ENCODE results near the gene KRTAP19-2. TPM values are rescaled to one million over a fixed set of nuclear protein-coding genes. Genes with fewer than 3 reads are reported as not detected.

The KRTAP19-2 gene
- total RNA-seq, 1 experiment from 2014 or later, result not detected

Other genes with a start within 250 kb of the KRTAP19-2 start
- gene KRTAP24-1, start 204.5 kb downstream of the KRTAP19-2 start, total RNA-seq (2014; rRNA removed; shearing (Covaris generic)), result not detected in 2 replicates
- not detected in 2 replicates for gene KRTAP25-1, start 197.9 kb downstream of the KRTAP19-2 start, total RNA-seq (2014; rRNA removed; shearing (Covaris generic))
- gene KRTAP26-1, start 167.1 kb downstream of the KRTAP19-2 start, total RNA-seq (2014; rRNA removed; shearing (Covaris generic)), result not detected in 2 replicates
- not detected in 2 replicates for gene KRTAP27-1, start 149.7 kb downstream of the KRTAP19-2 start, total RNA-seq (2014; rRNA removed; shearing (Covaris generic))
- gene KRTAP23-1, start 138.8 kb downstream of the KRTAP19-2 start, total RNA-seq (2014; rRNA removed; shearing (Covaris generic)), result not detected in 2 replicates
- not detected in 2 replicates for gene KRTAP13-2, start 115.2 kb downstream of the KRTAP19-2 start, total RNA-seq (2014; rRNA removed; shearing (Covaris generic))
- gene KRTAP13-1, start 91.4 kb downstream of the KRTAP19-2 start, total RNA-seq (2014; rRNA removed; shearing (Covaris generic)), result not detected in 2 replicates
- gene KRTAP13-3, start 61.5 kb downstream of the KRTAP19-2 start, total RNA-seq (2014; rRNA removed; shearing (Covaris generic)), result not detected in 2 replicates
- gene KRTAP13-4, start 57.2 kb downstream of the KRTAP19-2 start, total RNA-seq (2014; rRNA removed; shearing (Covaris generic)), result not detected in 2 replicates
- not detected in 2 replicates for gene KRTAP15-1, start 47.2 kb downstream of the KRTAP19-2 start, total RNA-seq (2014; rRNA removed; shearing (Covaris generic))
- gene KRTAP19-1, start 7.1 kb downstream of the KRTAP19-2 start, total RNA-seq (2014; rRNA removed; shearing (Covaris generic)), result not detected in 2 replicates
- gene KRTAP19-3, start 4.6 kb upstream of the KRTAP19-2 start, total RNA-seq (2014; rRNA removed; shearing (Covaris generic)), result not detected in 2 replicates
- gene KRTAP19-4, start 9.7 kb upstream of the KRTAP19-2 start, total RNA-seq (2014; rRNA removed; shearing (Covaris generic)), result not detected in 2 replicates
- not detected in 2 replicates for gene KRTAP19-5, start 14.7 kb upstream of the KRTAP19-2 start, total RNA-seq (2014; rRNA removed; shearing (Covaris generic))
- gene KRTAP19-6, start 54.4 kb upstream of the KRTAP19-2 start, total RNA-seq (2014; rRNA removed; shearing (Covaris generic)), result not detected in 2 replicates
- gene KRTAP19-7, start 73.9 kb upstream of the KRTAP19-2 start, total RNA-seq (2014; rRNA removed; shearing (Covaris generic)), result not detected in 2 replicates
- not detected in 2 replicates for gene KRTAP22-2, start 103.0 kb upstream of the KRTAP19-2 start, total RNA-seq (2014; rRNA removed; shearing (Covaris generic))
- gene KRTAP6-3, start 105.0 kb upstream of the KRTAP19-2 start, total RNA-seq (2014; rRNA removed; shearing (Covaris generic)), result not detected in 2 replicates
- not detected in 2 replicates for gene KRTAP6-2, start 111.5 kb upstream of the KRTAP19-2 start, total RNA-seq (2014; rRNA removed; shearing (Covaris generic))
- gene KRTAP22-1, start 113.7 kb upstream of the KRTAP19-2 start, total RNA-seq (2014; rRNA removed; shearing (Covaris generic)), result not detected in 2 replicates
- not detected in 2 replicates for gene KRTAP6-1, start 126.5 kb upstream of the KRTAP19-2 start, total RNA-seq (2014; rRNA removed; shearing (Covaris generic))
- not detected in 2 replicates for gene KRTAP20-1, start 129.0 kb upstream of the KRTAP19-2 start, total RNA-seq (2014; rRNA removed; shearing (Covaris generic))
- not detected in 2 replicates for gene KRTAP20-4, start 133.2 kb upstream of the KRTAP19-2 start, total RNA-seq (2014; rRNA removed; shearing (Covaris generic))
- not detected in 2 replicates for gene KRTAP20-2, start 147.8 kb upstream of the KRTAP19-2 start, total RNA-seq (2014; rRNA removed; shearing (Covaris generic))
- gene KRTAP20-3, start 155.4 kb upstream of the KRTAP19-2 start, total RNA-seq (2014; rRNA removed; shearing (Covaris generic)), result not detected in 2 replicates
- not detected in 2 replicates for gene KRTAP21-3, start 231.3 kb upstream of the KRTAP19-2 start, total RNA-seq (2014; rRNA removed; shearing (Covaris generic))

Measured in A172 (cell line).